ENCODE measurements around the gene CRTC1. TPM values are rescaled to one million over a fixed set of nuclear protein-coding genes. Genes with fewer than 3 reads are reported as not detected.

CRTC1 gene
- total RNA-seq, 4 donors from 2014 or later = 2.8 to 8.8 (median 3.7) TPM

GRCh38 chr19:18793144-18794028, 109.9 kb downstream of the CRTC1 start:
- Histone ChIP-seq H3K27me3 (peaks cover 65 to 68% (median 66%) of the 10 kb centered on the region in 3 donors), H3K9me3 (no peaks in the 10 kb centered on the region), H3K4me1 (peaks cover 4 to 23% of the 10 kb centered on the region in 2 donors), H3K4me3 (no peak overlapping the region), H3K27ac (no peak overlapping the region), H3K36me3 (no peaks in the 10 kb centered on the region)
- in situ Hi-C loops (cut with MboI; ENCODE audit: low sequenced_read_pairs in 4 of 4) (no loop called here), intact Hi-C loops (cut with DNase I; ENCODE audit: low total_unique reads) (no loop called here)
- ATAC-seq = no peak
- TF ChIP-seq CTCF (IDR thresholded peaks at IDR 0.05 in 4 of 5, conservative IDR thresholded peaks at IDR 0.05 in 1 of 5) = no peak
- TF ChIP-seq POLR2A (IDR thresholded peaks at IDR 0.05) = no peak
- no peak for DNase-seq

- in situ Hi-C loops (cut with MboI; ENCODE audit: low sequenced_read_pairs in 4 of 4) = no loop called here
- no peak overlapping the region for H3K27ac ChIP-seq
- H3K4me3 ChIP-seq = no peak overlapping the region
- ATAC-seq = no peak
- TF ChIP-seq POLR2A (IDR thresholded peaks at IDR 0.05) (no peak), CTCF (IDR thresholded peaks at IDR 0.05 in 4 of 5, conservative IDR thresholded peaks at IDR 0.05 in 1 of 5) (no peak)
- H3K36me3 ChIP-seq = no peaks in the 10 kb centered on the region
- no peaks in the 10 kb centered on the region for H3K9me3 ChIP-seq
- no peak for DNase-seq
- intact Hi-C loops (cut with DNase I; ENCODE audit: low total_unique reads) = no loop called here
- peaks cover 60 to 68% (median 61%) of the 10 kb centered on the region in 3 donors for H3K27me3 ChIP-seq
- peaks cover 2 to 20% of the 10 kb centered on the region in 2 donors for H3K4me1 ChIP-seq
Measured at GRCh38 chr19:18794029-18794313, 110.5 kb downstream of the CRTC1 start.

- Histone ChIP-seq H3K4me3 (no peak overlapping the region), H3K4me1 (peaks cover 0 to 15% of the 10 kb centered on the region in 2 donors), H3K9me3 (no peaks in the 10 kb centered on the region), H3K27ac (no peak overlapping the region), H3K27me3 (peaks cover 53 to 61% (median 54%) of the 10 kb centered on the region in 3 donors), H3K36me3 (no peaks in the 10 kb centered on the region)
- ATAC-seq (no peak), DNase-seq (no peak)
- in situ Hi-C loops (cut with MboI; ENCODE audit: low sequenced_read_pairs in 4 of 4) (no loop called here), intact Hi-C loops (cut with DNase I; ENCODE audit: low total_unique reads) (no loop called here)
- TF ChIP-seq CTCF (IDR thresholded peaks at IDR 0.05 in 4 of 5, conservative IDR thresholded peaks at IDR 0.05 in 1 of 5) = no peak
- no peak for TF ChIP-seq POLR2A (IDR thresholded peaks at IDR 0.05)
Measured at GRCh38 chr19:18794692-18795091, 111.2 kb downstream of the CRTC1 start.

GRCh38 chr19:18795540-18795939, 112.1 kb downstream of the CRTC1 start:
- intact Hi-C loops (cut with DNase I; ENCODE audit: low total_unique reads) = no loop called here
- no peak for DNase-seq

More at GRCh38 chr19:18795540-18795939, 112.1 kb downstream of the CRTC1 start:
- Histone ChIP-seq H3K4me3 (no peak overlapping the region), H3K36me3 (no peaks in the 10 kb centered on the region), H3K9me3 (no peaks in the 10 kb centered on the region), H3K27ac (no peak overlapping the region), H3K27me3 (peaks cover 45 to 53% (median 45%) of the 10 kb centered on the region in 3 donors), H3K4me1 (peaks cover 0 to 7% of the 10 kb centered on the region in 2 donors)
- no peak for TF ChIP-seq POLR2A (IDR thresholded peaks at IDR 0.05)
- TF ChIP-seq CTCF (IDR thresholded peaks at IDR 0.05 in 4 of 5, conservative IDR thresholded peaks at IDR 0.05 in 1 of 5) = no peak
- in situ Hi-C loops (cut with MboI; ENCODE audit: low sequenced_read_pairs in 4 of 4) = no loop called here
- ATAC-seq = peak in 1 of 2 donors; percentile 24
